Measurements from ENCODE around the gene MRPL58. TPM values are rescaled to one million over a fixed set of nuclear protein-coding genes. Genes with fewer than 3 reads are reported as not detected.

Gene MRPL58
- total and polyA plus RNA-seq, 2 of the 8 experiments (the other 6 are each of a cell fraction or from before 2014, with no cell fraction given), result 43.6 to 49.1 TPM

- TF ChIP-seq EP300 (IDR thresholded peaks at IDR 0.05; ENCODE audit: borderline replicate concordance in 1 of 2, low read depth in 2 of 2, low read length in 2 of 2) (no peak), TCF12 (IDR thresholded peaks at IDR 0.05; ENCODE audit: low read depth, low read length) (no peak), CBX8 (IDR thresholded peaks at IDR 0.05; ENCODE audit: borderline replicate concordance, low read depth, low read length) (no peak)
Measured at GRCh38 chr17:74999523-74999922, 12.9 kb upstream of the MRPL58 start (continued).
